ENCODE data around the gene NECTIN1.

The NECTIN1 gene

DNA sequence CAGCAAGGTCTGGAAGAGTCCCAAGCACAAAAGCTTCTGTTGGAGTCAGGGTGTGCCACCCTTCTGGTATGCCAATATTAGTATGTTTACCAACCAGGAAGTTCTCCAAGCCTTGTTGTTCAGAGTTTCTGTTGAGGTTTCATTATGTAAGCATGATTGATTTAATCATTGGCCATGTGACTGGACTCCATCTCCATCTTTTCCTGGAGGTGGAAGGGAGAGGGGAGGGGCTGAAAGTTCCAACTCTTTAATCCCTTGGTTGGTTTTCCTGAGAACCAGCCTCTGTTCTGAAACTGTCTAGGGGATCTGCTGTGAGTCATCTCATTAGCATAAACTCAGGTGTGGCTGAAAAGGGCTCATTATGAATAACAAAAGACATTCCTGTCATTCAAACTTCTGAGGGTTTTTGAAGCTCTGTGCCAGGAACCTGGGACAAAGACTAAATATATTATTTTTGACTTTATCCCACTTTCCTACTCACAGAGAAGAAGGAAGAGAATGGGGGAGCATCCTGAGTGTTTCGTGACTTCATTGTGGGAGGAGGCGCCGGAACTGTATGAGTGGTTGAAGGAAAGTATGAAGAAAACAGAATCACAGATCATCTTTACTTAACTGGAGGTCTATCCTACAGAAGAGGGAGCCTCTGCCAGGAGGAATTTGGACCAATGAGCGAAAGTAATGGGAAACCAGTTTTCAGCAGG is 138.2 kb downstream of the NECTIN1 start:
- Histone ChIP-seq H2AFZ (ENCODE audit: low read depth, low read length) (no peak overlapping the region), H3K27me3 (ENCODE audit: low read depth, low read length) (peaks cover 2% of the 10 kb centered on the region; the same call in 1 of the 2 replicates), H3K4me1 (ENCODE audit: low read length) (peaks cover 5% of the 10 kb centered on the region; the same call in 1 of the 2 replicates), H3K36me3 (replicated peaks; ENCODE audit: low read depth, low read length) (no peaks in the 10 kb centered on the region), H3K4me2 (ENCODE audit: low read length) (no peak overlapping the region), H3K79me2 (ENCODE audit: low read length) (no peaks in the 10 kb centered on the region), H3K4me3 (ENCODE audit: low read length) (no peak overlapping the region), H3K27ac (ENCODE audit: low read length) (no peak overlapping the region), H3K9ac (ENCODE audit: low read length) (no peak overlapping the region), H4K20me1 (ENCODE audit: insufficient read depth, low read length) (no peaks in the 10 kb centered on the region), H3K9me3 (ENCODE audit: insufficient read depth, low read length) (no peaks in the 10 kb centered on the region)
- TF ChIP-seq, protein P1, sequence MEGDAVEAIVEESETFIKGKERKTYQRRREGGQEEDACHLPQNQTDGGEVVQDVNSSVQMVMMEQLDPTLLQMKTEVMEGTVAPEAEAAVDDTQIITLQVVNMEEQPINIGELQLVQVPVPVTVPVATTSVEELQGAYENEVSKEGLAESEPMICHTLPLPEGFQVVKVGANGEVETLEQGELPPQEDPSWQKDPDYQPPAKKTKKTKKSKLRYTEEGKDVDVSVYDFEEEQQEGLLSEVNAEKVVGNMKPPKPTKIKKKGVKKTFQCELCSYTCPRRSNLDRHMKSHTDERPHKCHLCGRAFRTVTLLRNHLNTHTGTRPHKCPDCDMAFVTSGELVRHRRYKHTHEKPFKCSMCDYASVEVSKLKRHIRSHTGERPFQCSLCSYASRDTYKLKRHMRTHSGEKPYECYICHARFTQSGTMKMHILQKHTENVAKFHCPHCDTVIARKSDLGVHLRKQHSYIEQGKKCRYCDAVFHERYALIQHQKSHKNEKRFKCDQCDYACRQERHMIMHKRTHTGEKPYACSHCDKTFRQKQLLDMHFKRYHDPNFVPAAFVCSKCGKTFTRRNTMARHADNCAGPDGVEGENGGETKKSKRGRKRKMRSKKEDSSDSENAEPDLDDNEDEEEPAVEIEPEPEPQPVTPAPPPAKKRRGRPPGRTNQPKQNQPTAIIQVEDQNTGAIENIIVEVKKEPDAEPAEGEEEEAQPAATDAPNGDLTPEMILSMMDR (IDR thresholded peaks at IDR 0.05; ENCODE audit: low read depth, low read length): no peak
- TF ChIP-seq EZH2phosphoT487 (IDR thresholded peaks at IDR 0.05; ENCODE audit: low read depth): no peak

DNA sequence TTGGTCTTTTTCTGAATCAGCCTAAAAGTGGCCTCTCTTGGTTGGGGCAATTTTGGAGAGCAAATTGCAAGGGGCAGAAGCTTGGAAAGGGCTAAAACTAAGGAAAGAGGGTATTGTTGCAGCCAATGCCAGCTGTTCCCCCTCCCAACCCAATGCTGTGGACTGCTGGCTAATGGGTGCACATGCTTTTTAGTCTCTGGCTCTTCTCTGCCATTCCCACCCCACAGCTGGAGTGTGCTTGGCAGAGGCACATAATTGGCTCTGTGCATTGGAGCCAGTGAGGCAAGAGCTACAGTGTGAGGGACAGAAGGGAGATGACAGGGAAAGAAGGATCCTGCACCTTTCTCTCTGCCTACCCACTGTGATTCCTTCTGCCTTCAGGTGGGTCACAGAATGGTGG is 140.0 kb downstream of the NECTIN1 start:
- H3K79me2 ChIP-seq (ENCODE audit: low read length): no peaks in the 10 kb centered on the region

More for the DNA sequence above, 140.0 kb downstream of the NECTIN1 start:
- TF ChIP-seq EZH2phosphoT487 (IDR thresholded peaks at IDR 0.05; ENCODE audit: low read depth): no peak
- TF ChIP-seq, protein P1 (IDR thresholded peaks at IDR 0.05; ENCODE audit: low read depth, low read length): no peak
- Histone ChIP-seq H3K4me3 (ENCODE audit: low read length) (no peak overlapping the region), H3K4me2 (ENCODE audit: low read length) (no peak overlapping the region), H3K27ac (ENCODE audit: low read length) (no peak overlapping the region), H2AFZ (ENCODE audit: low read depth, low read length) (no peak overlapping the region), H3K9ac (ENCODE audit: low read length) (no peak overlapping the region), H3K4me1 (ENCODE audit: low read length) (peaks cover 5% of the 10 kb centered on the region; the same call in 1 of the 2 replicates), H3K27me3 (ENCODE audit: low read depth, low read length) (peaks cover 2% of the 10 kb centered on the region; the same call in 1 of the 2 replicates), H3K36me3 (replicated peaks; ENCODE audit: low read depth, low read length) (no peaks in the 10 kb centered on the region), H3K9me3 (ENCODE audit: insufficient read depth, low read length) (no peaks in the 10 kb centered on the region), H4K20me1 (ENCODE audit: insufficient read depth, low read length) (no peaks in the 10 kb centered on the region)
